HG03280 (cell line): ENCODE measurements around the gene LOXL4.
"Not testable (repeated sequence)": the region's sequence is repeated elsewhere in the genome, so short reads cannot be mapped to it uniquely, and the experiment has no call there.

Experiments used
- ATAC-seq: cut with Tn5 transposase; IDR thresholded peaks from one replicate; pipeline ENCODE4 v1.9.1; 2021; ENCODE audit warnings: mild to moderate bottlenecking, moderate library complexity; ENCODE audit not compliant: unreplicated experiment

The LOXL4 gene

DNA sequence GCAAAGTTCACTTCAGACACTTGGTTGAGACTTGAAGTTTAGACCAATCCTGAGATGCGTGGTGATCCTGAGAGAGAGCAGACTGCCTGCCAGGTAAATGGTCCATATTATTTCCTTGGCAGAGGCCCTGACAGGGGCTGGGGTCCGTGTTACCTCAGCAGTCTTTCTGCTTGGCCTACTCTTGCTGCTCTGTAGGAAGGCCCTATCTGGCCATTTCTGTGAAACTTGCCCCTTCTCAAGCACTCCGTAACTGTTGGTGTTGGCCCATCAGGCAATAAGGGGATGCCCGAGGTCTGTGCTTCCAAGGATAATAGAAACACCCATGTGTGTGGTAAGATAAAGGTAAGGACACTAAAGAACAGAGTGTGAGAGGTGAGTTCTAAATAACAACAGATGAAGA is 20.0 kb downstream of the LOXL4 start:
- ATAC-seq: no peak

DNA sequence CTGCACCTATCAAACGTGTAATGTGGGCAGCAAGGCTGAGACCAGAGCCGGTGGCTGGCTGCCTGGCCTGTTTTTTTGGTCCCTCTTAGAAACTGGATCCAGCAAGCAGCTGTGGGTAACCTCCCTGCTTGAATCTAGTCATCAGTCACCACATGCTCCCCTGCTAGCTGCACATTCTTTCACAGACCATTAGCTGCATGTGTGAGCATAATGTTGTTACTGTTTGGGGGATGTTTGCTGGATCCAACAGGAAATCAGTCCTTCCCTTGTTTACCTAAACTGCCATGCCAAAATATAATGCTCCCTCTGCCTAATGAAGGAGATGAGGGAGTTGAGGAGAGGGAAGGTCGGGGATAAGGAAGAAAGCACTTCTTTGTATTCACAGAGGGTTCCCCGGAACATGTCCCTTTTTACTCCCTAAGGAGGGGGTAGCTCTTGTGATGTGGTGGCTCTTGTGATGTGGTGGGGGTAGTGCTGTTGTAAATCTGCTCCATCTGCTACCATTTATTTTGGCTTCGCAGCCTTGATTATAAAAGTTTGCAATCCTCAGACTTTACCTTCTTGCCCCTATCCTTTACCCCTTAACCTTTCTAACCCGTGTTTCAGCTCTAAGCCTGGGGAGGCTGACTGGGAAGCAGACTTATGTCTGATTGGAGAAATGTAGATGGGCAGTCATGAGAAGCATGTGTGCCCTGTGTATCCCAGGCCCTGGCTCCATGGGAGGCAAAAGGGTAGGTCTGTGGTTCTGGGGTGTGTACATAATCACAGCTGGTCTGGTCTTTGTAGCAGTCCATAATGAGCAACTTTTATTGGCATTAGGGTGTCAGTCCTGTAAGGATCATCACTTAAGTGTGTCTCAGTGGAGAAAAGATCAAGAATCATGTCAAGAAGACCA is 20.8 kb downstream of the LOXL4 start:
- ATAC-seq: no peak

DNA sequence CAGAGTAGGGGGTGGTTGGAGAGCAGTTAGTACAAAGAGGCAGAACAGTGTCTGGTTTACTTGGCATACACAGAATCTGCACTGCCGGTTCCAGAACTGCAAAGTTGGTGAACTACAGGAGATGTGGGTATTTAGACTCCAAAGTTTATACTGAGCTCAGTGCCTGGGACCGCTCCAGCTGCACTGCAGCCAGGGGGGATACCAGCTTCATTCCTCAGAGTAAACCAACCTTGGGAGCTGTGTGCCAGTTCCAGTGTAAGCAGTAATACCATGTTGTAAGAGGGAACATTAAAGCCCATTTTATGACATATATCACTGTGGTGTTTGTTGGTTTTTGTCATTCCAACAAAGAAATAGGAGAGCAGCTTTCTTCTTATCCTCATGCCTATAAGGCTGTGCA is 23.4 kb downstream of the LOXL4 start:
- ATAC-seq: no peak

DNA sequence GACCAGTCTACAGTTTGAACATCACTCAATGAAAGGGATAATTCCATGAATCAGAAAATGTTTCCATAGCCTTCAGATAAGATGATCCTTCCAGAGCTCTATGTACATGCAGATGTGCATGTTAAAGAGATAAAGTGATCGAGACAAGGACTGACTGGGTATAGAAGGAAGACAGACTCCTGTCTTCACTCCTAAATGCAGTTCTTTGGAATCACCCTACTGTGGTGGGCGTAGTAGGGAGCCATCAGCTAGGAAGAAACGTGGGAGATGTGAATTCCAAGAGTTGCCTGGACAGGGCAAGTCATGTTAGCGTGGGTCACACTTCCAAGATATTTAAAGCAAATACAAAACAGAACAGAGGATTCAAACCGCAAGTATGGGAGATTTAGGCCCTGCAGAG is 23.9 kb downstream of the LOXL4 start:
- no peak for ATAC-seq

DNA sequence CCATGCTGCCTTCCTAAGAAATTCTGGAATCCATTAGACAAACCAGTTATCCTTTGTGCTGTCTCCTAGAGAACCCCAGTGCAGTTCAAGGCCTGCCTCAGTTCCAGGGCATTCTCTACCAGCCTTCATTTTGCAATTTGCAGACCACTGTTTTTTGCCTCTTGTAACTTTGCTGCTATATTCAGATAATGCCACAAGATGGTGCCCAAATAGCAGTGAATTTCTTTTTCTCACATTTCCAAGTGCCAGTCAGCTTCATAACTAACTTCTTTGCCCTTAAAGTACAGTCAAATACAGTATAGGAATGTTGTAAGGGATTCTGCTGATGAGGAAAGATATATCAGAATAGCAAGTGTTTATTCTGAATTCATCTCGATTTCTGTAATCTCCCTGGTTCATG is 25.2 kb downstream of the LOXL4 start:
- no peak for ATAC-seq

DNA sequence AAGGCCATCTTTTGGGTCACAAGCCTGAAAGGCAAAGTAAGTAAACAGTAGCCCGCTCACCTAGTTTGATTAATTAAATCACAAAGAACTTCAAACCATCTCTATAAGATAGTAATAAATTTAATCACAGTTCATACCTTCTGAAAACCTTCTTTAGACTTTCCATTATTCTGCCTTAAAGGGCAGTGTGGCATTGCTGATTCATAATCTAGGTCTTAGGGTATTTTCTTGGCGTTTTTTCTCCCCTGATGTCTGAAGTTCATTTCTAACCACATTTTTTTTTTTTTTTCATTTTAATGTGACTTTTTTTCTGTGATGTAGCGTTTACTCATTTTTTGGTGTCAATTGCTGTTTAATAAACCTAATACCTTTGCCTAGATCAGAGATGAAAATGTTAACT is 27.5 kb downstream of the LOXL4 start:
- ATAC-seq: no peak

DNA sequence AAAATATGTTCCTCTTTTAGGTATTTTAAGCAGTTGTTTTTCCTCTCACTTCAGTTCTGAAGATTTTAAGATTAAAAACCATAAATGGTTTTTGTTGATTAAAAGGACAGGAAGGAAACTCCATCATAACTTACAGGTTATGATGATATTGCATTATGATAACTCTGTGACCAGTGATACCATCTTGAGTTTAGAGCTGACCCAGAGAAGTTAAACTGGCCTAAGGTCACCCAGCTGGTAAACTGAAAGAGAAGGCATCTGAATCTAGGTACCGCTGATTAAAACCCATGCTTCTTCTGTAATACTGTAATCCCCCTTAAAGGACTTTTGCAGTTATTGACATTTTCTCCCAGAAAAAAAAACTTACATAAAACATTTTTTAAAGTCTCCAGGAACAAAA is 29.6 kb downstream of the LOXL4 start:
- no peak for ATAC-seq

DNA sequence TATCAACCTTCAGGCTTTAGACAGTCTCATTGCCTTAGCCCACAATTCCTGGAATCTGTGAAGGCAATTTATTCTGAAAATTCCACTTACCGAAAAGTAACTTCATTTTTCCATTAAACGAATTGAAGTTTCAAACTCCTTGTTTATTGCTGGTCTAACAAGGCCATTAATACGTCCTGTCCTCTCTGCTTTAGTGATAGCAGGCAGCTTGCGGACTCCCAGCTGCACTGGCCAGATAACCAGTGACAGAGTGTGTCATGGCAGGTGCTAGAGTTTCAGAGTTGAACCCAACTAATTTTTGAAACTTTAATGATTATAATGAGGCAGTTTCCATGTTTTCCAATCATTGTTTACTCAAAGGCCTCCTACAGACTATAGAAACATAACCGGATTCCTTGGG is 31.1 kb downstream of the LOXL4 start:
- no peak for ATAC-seq

DNA sequence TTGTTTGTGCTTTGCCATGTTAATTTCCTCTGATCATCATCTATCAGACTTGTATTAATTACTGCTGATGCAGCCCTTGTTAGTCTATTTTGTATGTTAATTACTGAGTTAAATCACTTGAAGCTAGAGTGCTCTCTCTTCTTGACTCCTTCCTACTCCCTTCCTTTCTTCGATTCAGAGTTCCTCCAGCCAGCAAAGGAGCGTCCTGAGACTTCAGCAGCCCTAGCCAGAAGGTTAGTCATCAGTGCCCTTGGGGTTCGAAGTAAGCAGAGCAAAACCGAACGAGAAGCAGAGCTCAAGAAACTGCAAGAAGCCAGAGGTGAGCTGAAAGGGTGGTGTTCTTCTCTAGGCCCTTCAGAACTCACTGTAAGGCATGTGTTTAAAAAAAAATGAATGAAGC is 32.1 kb downstream of the LOXL4 start:
- ATAC-seq: no peak

DNA sequence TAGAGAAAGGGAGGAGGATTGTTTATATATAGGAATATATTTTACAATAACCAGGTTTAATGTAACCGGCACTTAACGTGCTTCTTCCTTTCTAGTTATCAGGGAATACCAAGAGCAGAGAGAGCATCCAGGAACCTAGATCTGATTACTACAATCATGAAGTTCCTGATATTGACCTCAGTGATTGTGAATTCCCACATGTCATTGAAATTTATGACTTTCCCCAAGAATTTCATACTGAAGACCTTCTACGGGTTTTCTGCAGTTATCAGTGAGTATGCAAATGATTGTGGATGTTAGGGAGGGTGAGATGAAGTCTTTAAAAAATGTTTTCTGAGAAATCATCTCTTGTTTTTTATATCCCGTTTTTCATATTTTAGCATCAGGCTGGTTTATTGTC is 36.6 kb downstream of the LOXL4 start:
- ATAC-seq: no peak

DNA sequence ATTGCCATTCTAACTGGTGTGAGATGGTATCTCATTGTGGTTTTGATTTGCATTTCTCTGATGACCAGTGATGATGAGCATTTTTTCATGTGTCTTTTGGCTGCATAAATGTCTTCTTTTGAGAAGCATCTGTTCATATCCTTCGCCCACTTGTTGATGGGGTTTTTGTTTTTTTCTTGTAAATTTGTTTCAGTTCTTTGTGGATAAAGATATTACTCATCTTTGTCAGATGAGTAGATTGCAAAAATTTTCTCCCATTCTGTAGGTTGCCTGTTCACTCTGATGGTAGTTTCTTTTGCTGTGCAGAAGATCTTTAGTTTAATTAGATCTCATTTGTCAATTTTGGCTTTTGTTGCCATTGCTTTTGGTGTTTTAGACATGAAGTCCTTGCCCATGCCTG is 39.7 kb downstream of the LOXL4 start:
- not testable (repeated sequence) for ATAC-seq

DNA sequence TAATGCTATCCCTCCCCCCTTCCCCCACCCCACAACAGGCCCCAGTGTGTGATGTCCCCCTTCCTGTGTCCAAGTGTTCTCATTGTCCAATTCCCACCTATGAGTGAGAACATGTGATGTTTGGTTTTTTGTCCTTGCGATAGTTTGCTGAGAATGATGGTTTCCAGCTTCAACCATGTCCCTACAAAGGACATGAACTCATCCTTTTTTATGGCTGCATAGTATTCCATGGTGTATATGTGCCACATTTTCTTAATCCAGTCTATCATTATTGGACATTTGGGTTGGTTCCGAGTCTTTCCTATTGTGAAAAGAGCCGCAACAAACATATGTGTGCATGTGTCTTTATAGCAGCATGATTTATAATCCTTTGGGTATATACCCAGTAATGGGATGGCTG is 40.3 kb downstream of the LOXL4 start:
- not testable (repeated sequence) for ATAC-seq

DNA sequence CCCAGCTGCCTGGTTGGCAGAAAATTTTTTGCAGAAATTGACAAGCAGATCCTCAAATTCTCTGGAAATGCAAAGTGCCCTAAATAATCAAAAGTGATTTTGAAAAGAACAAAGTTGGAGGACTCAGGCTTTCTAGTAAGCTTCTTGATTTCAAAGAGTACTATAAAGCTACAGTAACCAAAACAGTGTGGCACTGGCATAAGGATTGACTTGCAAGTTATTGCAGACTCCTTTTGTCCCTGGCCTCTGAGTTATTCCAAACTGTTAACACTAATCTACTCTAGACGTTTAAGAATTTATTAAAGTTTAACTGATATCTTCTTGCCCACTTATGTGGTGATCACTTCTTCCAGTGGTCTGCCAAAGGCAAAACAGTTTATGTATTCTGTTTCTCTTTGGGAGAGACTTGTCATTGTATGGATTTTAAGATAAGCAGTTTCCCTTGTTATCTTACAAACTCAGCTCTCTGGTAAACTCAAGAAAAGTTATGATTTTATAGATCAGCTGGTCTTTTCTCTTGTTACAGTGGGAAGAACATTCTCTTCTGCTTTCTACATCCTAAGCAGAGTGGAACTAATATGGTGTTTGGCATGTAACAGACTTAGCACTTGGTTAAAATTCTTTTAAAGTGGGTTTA is 41.4 kb downstream of the LOXL4 start:
- no peak for ATAC-seq

DNA sequence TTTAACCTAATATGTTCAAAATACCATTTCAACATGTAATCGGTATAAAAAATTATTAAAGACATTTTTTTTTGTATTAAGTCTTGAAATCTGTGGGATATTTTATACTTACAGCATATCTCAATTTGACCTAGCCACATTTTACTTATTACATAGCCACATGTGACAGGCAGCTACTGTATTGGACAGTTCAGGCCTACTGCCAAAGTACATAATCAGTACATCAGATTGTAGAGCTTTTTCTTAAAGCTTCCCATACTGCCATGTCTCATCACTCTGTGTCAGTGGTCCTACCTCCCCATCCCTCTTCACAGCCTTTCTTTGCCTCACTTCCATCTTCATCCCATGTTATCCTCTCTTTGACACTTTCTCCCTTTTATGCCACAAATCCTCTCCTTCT is 43.0 kb downstream of the LOXL4 start:
- ATAC-seq: no peak

DNA sequence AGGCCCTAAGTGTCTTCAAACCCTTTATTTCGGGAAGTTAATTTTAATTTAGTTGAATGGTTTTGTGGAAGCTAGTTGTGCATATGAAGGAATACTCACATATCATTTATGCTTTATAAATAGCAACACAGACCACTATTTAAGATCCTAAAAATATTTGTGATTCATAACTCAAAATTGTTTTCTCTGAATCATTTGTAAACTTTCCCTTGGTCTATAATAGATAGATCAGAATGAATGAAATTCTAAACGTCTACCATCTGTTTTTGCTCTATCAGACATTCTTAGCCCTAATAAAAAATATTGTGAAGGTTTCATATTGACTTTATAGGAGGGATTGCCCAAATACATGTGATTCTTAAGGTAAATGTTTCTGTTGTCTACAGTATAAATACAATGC is 43.5 kb downstream of the LOXL4 start:
- ATAC-seq: no peak

DNA sequence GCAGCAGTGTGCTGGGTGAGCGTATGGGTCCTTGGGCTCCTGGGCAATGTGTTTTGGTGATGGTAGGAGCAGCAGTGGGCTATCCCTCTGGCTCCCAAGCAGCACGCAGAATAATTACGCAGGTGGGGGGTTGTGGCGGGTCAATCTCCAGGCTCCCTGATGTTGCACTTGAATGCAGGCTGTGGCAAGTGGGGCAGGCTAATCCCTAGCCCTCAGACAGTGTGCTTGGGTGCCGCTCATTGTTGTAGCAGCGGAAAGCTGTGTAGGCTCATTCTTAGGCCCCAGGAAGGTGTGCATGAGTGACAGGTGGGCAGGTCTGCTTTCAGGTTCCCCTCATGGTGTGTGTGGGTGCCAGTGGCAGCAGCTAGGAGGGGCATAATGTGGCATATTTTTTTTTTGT is 44.1 kb downstream of the LOXL4 start:
- ATAC-seq: no peak

DNA sequence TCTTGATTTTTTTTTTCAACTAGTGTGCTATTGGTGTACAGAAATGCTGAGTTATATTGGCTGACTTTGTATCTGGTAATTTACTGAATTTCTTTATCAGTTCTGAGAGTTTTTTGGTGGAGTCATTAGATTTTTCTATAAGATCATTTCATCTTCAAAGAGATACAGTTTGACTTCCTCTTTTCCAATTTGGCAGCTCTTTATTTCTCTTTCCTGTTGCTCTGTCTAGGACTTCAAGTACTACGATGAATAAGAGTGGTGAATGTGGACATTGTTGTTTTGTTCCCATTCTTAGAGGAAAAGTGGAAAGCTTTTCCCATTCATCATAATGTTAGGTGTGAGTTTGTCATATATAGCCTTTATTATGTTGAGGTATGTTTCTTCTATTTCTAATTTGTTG is 50.2 kb downstream of the LOXL4 start:
- no peak for ATAC-seq

DNA sequence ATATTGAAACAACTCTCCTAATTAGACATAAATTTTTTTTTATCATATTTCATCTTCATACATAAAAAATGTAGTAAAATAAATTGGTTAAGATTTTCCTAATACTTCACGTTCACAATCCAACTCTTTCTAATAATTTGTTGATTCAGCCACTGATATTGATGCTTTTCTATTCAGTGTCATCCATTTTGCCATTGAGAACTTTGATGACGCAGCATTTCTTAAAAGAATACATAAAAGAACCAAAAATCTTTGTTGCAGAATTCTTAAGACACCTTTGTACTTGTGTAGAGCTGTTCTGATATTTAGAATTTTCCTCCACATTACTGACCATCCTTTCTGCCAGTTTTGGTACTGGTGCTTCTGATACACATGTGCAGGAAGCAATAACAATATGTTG is 52.6 kb downstream of the LOXL4 start:
- ATAC-seq: no peak

DNA sequence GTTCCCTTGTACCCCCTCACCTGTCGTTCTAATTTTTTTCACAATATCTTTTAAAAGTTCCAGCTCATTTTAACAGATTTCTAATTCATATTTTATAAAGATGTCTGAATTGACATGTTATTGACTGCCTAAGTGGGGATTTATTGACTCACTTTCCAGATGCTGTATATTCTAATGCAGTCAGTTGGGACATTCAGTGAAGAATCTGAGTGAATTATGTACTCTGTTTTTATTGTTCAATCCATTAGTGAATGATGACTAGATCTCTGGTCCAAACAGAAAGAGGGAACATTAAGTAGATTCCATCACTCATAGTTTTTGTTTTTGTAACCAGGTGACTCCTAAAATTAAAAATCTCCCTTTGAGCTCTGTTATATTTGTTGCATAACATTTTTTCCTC is 54.3 kb downstream of the LOXL4 start:
- no peak for ATAC-seq

DNA sequence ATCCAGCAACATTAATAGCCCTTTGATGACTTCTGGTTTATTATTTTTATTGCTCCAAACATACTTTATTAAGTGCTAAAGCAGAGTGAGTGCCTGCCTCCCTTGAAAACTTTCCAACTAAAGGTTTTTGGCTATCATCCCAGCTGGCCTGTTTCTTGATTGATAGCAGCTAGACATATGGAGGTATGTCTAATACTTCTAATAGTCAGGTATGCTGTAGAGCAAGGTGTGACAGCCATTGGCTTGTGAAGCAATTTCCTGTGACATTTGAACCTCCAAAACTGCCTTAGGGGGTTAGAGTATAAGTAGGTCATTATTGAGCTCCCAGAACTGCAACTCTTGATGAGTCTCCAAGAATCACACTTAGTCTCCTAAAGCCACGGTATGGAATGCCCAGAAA is 55.8 kb downstream of the LOXL4 start:
- ATAC-seq: no peak

DNA sequence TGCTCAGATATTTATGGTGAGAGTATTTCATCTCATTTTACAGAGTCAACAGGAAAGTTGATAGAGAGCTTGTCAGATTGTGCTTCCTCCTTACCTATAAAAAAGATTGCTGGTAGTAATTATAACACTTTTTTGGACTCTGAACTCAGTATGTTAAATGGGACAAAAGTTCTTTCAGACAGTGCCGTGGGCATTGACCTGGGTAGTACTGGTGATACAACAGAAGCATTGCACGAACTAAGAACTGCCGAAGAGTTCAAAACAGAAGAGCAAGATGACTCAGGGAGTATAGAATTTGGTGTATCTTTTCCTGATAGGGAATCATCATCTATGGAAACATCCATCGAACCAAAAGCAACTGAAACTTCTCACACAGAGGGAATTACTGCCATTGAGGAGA is 58.6 kb downstream of the LOXL4 start:
- ATAC-seq: no peak

DNA sequence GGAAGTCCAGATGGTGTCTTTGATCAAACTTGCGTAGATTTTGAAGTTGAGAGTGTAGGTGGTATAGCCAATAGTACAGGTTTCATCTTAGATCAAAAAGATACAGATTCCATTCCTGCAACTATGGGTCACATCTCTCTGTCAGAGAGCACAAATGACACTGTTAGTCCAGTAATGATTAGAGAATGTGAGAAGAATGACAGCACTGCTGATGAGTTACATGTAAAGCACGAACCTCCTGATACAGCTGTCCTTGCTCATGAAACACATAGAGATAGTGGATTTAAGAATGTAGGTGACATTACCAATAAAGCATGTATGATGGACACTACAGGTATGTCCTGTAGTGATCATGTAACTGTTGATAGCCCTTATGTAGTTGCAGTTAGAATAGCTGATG is 59.1 kb downstream of the LOXL4 start:
- no peak for ATAC-seq

DNA sequence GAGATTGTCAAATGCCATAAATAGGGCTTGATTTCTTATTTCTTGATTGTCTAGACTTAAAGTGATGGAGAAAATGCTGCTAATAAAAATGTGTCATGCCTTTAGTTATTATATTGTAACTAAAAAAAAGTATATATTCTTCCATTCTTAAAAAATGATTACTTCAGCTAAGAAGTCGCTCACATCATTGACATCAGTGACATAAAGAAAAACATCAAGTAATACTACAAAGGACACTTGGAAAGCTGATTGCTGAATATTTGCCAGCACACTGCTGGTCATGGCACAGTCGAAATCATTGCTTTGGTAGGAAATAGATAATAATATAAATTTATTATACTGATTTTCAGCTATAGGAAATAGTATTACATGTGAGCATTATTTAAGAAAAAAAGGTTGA is 62.6 kb downstream of the LOXL4 start:
- no peak for ATAC-seq
